HCT116 (cell line): ENCODE measurements around the gene IL10. TPM values are rescaled to one million over a fixed set of nuclear protein-coding genes. Genes with fewer than 3 reads are reported as not detected.

ENCODE experiments used
- ATAC-seq: fragments of 200-7000 bp; cut with Tn5 transposase; 2 replicates; pipeline ENCODE4 v1.9.1; 2020; ENCODE audit warnings: mild to moderate bottlenecking, moderate library complexity
- BruUV-seq: library from RNA; stranded (reverse); fragments of 400-500 nt; replicated peaks from 2 replicates; lab custom pipeline; 2021; lab: Mats Ljungman, UMichigan
- CTCF ChIA-PET: fragments of 300-600 bp; sonication (Branson Sonifier 250); formaldehyde crosslinking; loops from one replicate; lab custom pipeline; 2021; ENCODE audit warnings: antibody characterized with exemption; lab: Charles Lee
- POLR2A ChIA-PET: fragments of 300-600, 350-600 bp; sonication (Branson Sonifier 250); formaldehyde crosslinking; loops from one replicate; lab custom pipeline; 2021; ENCODE audit warnings: antibody characterized with exemption; lab: Charles Lee
- RAD21 ChIA-PET, 2 experiments: fragments of 300-600 bp; sonication (Branson Sonifier 250); formaldehyde crosslinking; loops; one replicate each; lab custom pipeline; 2023; ENCODE audit warnings: low total read pairs in 2 of 2; ENCODE audit not compliant: uncharacterized antibody in 2 of 2, unreplicated experiment in 2 of 2, low non-redundant PET in 1 of 2; lab: Charles Lee
- DNase-seq: peaks from one replicate; pipeline ENCODE4 v3.0.0-alpha.2; 2010; ENCODE audit warnings: low read depth, low spot score
- H2AFZ ChIP-seq: fragments of 200-600 bp; shearing (Covaris generic), sonication (generic); 2 replicates; pipeline ENCODE4 v1.6.1; 2017; ENCODE audit warnings: low read depth, mixed run types, mixed read lengths, antibody characterized with exemption, low read length; ENCODE audit not compliant: poor library complexity, severe bottlenecking
- H3K27ac ChIP-seq: 2 replicates; pipeline ENCODE4 v1.5.1; 2012; ENCODE audit warnings: low read depth, low read length
- H3K27me3 ChIP-seq: fragments of 200-600 bp; sonication (generic); 2 replicates; pipeline ENCODE4 v1.6.1; 2016; ENCODE audit warnings: mixed run types, low read length, mixed read lengths; ENCODE audit not compliant: insufficient read depth
- H3K36me3 ChIP-seq, 2 experiments: fragments of 200-500 bp in 1 of 2; fragments of 200-600 bp in 1 of 2; sonication (Bioruptor generic) in 1 of 2; sonication (generic) in 1 of 2; 2 replicates each; pipeline versions ENCODE4 v1.5.1 to v1.6.1; 2014 to 2016; ENCODE audit warnings: low read length in 2 of 2, inconsistent platforms in 1 of 2, mixed read lengths in 1 of 2, mixed run types in 1 of 2; ENCODE audit not compliant: insufficient read depth in 2 of 2, control insufficient read depth in 1 of 2
- H3K4me1 ChIP-seq, 2 experiments: fragments of 200-600 bp in 1 of 2; sonication (generic) in 1 of 2; 2 replicates each; pipeline versions ENCODE4 v1.5.1 to v1.6.1; 2012 to 2017; ENCODE audit warnings: low read length in 2 of 2, inconsistent platforms in 1 of 2, mild to moderate bottlenecking in 1 of 2, mixed read lengths in 1 of 2, mixed run types in 1 of 2, moderate library complexity in 1 of 2; ENCODE audit not compliant: insufficient read depth in 2 of 2, control insufficient read depth in 1 of 2
- H3K4me2 ChIP-seq: fragments of 200-600 bp; sonication (generic); 2 replicates; pipeline ENCODE4 v1.6.1; 2017; ENCODE audit warnings: mixed run types, low read length, mixed read lengths
- H3K4me3 ChIP-seq, 2 experiments: fragments of 200-600 bp in 1 of 2; sonication (generic) in 1 of 2; replicated peaks in 1 of 2; 2 replicates each; pipeline ENCODE4 v1.5.1; 2011 to 2016; ENCODE audit warnings: low read length in 2 of 2, control low read depth in 1 of 2, low read depth in 1 of 2, mild to moderate bottlenecking in 1 of 2, mixed read lengths in 1 of 2, mixed run types in 1 of 2
- H3K79me2 ChIP-seq: fragments of 200-600 bp; sonication (generic); 2 replicates; pipeline ENCODE4 v1.6.1; 2017; ENCODE audit warnings: mild to moderate bottlenecking, mixed run types, low read length, moderate library complexity, mixed read lengths; ENCODE audit not compliant: insufficient read depth
- H3K9ac ChIP-seq: fragments of 200-600 bp; sonication (generic); 2 replicates; pipeline ENCODE4 v1.6.1; 2016; ENCODE audit warnings: low read length, mixed read lengths
- H3K9me2 ChIP-seq: fragments of 200-600 bp; sonication (generic), shearing (Covaris generic); 2 replicates; pipeline ENCODE4 v1.6.1; 2017; ENCODE audit warnings: mixed run types, mild to moderate bottlenecking, moderate library complexity; ENCODE audit not compliant: insufficient read depth
- H3K9me3 ChIP-seq, 2 experiments: fragments of 200-500 bp in 1 of 2; fragments of 200-600 bp in 1 of 2; sonication (Bioruptor generic) in 1 of 2; sonication (generic) in 1 of 2; 2 replicates each; pipeline ENCODE4 v1.6.1; 2014 to 2017; ENCODE audit warnings: low read length in 2 of 2, mixed read lengths in 2 of 2, inconsistent platforms in 1 of 2, low read depth in 1 of 2, mild to moderate bottlenecking in 1 of 2, mixed run types in 1 of 2, moderate library complexity in 1 of 2; ENCODE audit not compliant: control insufficient read depth in 1 of 2, insufficient read depth in 1 of 2
- H4K20me1 ChIP-seq: fragments of 200-600 bp; sonication (generic), shearing (Covaris generic); 2 replicates; pipeline ENCODE4 v1.6.1; 2017; ENCODE audit warnings: mixed run types, mild to moderate bottlenecking, moderate library complexity; ENCODE audit not compliant: insufficient read depth
- EZH2phosphoT487 ChIP-seq: fragments of 200-600 bp; IDR thresholded peaks from 2 replicates; pipeline ENCODE4 v1.6.1; 2018; ENCODE audit warnings: antibody characterized with exemption, borderline replicate concordance
- FOSL1 ChIP-seq: IDR thresholded peaks from 2 replicates; pipeline ENCODE4 v1.6.1; 2012; ENCODE audit warnings: low read depth
- intact Hi-C: fragments of 100-400 bp; cut with micrococcal nuclease; formaldehyde crosslinking; loops from 2 replicates; pipeline ENCODE4 v1.10.0; 2022
- total RNA-seq: library from RNA; stranded (reverse); gene quantifications from one replicate; pipeline ENCODE4 v1.2.1, GENCODE V29; 2021; ENCODE audit not compliant: unreplicated experiment
- TF ChIP-seq, protein P1 (sequence below), 3 experiments: fragments of 200-600 bp in 1 of 3; sonication (generic) in 1 of 3; IDR thresholded peaks in 2 of 3; conservative IDR thresholded peaks in 1 of 3; 2 replicates each; pipeline ENCODE4 v1.5.1; 2012 to 2017; ENCODE audit warnings: low read depth in 2 of 3, low read length in 2 of 3, antibody characterized with exemption in 1 of 3, borderline replicate concordance in 1 of 3, control low read depth in 1 of 3, mild to moderate bottlenecking in 1 of 3, mixed read lengths in 1 of 3, mixed run types in 1 of 3, moderate library complexity in 1 of 3; ENCODE audit not compliant: insufficient read depth in 1 of 3

IL10 gene
- total RNA-seq, 1 experiment from 2014 or later: not detected

DNA sequence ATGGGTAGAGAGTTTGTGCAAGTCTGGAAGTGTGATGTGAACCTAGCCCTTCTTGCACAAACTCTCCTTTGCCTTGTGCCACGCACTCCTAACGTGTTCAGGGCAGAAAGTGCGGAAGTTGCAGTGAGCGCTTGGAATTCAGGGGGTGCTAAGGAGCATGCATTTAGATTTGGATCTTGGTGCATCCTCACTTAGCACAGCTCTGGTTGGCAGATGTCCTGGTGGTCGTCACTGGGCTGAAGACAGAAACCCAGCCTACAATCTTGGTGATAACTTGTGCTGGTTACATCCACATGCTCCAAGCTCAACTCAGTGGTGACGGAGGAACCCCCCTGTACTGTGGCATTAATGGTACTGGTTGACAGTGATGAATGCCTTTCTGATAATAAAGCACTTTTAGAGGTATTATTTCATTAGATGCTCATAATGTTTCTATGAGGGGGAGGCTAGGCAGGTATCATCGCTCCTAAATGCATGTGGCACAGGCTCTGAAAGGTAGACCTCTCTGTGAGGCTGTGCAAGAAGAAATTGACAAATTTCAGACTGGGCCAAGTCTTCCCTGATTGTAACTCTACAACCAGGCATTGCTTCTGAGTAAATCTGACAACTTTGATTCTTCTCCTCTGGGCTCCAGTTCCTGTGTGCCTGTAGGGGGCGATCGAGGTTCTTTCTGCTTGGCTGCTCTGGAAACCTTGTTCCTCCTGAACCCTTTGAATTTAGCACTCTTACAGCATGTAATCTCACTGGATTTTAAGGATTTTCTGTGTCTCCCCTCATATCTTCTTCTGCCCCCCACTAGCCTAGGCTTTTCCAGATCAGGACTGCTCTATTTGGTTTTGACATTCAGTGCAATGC is 47.0 kb downstream of the IL10 start:
- peaks cover 45% of the 10 kb centered on the region; the same call in 1 of the 2 replicates for H3K79me2 ChIP-seq
- intact Hi-C loops: loop anchor here (5.0 kb wide), 1 partner anchor 352 kb away; no protein-coding TSS in a partner anchor
- CTCF ChIA-PET: interaction anchor here (0.5 to 2.4 kb wide), 12 partner anchors 10 to 257 kb away, joined by 3 to 12 read pairs (median 4); no protein-coding TSS in a partner anchor

More for the DNA sequence above, 47.0 kb downstream of the IL10 start:
- H3K27me3 ChIP-seq: no peaks in the 10 kb centered on the region
- no peaks in the 10 kb centered on the region for H3K9me3 ChIP-seq
- TF ChIP-seq FOSL1 (no peak), EZH2phosphoT487 (no peak)
- TF ChIP-seq, protein P1, sequence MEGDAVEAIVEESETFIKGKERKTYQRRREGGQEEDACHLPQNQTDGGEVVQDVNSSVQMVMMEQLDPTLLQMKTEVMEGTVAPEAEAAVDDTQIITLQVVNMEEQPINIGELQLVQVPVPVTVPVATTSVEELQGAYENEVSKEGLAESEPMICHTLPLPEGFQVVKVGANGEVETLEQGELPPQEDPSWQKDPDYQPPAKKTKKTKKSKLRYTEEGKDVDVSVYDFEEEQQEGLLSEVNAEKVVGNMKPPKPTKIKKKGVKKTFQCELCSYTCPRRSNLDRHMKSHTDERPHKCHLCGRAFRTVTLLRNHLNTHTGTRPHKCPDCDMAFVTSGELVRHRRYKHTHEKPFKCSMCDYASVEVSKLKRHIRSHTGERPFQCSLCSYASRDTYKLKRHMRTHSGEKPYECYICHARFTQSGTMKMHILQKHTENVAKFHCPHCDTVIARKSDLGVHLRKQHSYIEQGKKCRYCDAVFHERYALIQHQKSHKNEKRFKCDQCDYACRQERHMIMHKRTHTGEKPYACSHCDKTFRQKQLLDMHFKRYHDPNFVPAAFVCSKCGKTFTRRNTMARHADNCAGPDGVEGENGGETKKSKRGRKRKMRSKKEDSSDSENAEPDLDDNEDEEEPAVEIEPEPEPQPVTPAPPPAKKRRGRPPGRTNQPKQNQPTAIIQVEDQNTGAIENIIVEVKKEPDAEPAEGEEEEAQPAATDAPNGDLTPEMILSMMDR (IDR thresholded peaks at IDR 0.05 in 2 of 3, conservative IDR thresholded peaks at IDR 0.05 in 1 of 3; ENCODE audit: borderline replicate concordance in 1 of 3, insufficient read depth in 1 of 3, low read depth in 2 of 3, low read length in 2 of 3): peak in 2 of 3 experiments; percentile 67 to 76; a peak in 5 of 6 replicates
- TF ChIP-seq, all 23 proteins: peak for 1
- POLR2A ChIA-PET: no interaction called here
- no peaks in the 10 kb centered on the region for H3K9me2 ChIP-seq
- no peak overlapping the region for H3K27ac ChIP-seq
- peaks cover 0 to 6% of the 10 kb centered on the region in 2 experiments; a peak in 1 of 4 replicates for H3K36me3 ChIP-seq
- peaks cover 0 to 16% of the 10 kb centered on the region in 2 experiments; a peak in 1 of 4 replicates for H3K4me1 ChIP-seq
- RAD21 ChIA-PET: interaction anchor here in 1 of 2 experiments (1.4 kb wide), 1 partner anchor 187 kb away, joined by 3 read pairs; no protein-coding TSS in a partner anchor
- peak; percentile 15 for DNase-seq
- H2AFZ ChIP-seq: no peak overlapping the region
- no peak overlapping the region for H3K4me2 ChIP-seq
- peak; percentile 70 for ATAC-seq
- no peak overlapping the region for H3K9ac ChIP-seq
- no peak overlapping the region for H3K4me3 ChIP-seq
- no TSS peak for BruUV-seq
- H4K20me1 ChIP-seq: no peaks in the 10 kb centered on the region
